ENCODE measurements around the gene CHRFAM7A.
A peak's percentile ranks its signal among the peaks of the same experiment; 100 is the strongest.
"Not testable (repeated sequence)": the region's sequence is repeated elsewhere in the genome, so short reads cannot be mapped to it uniquely, and the experiment has no call there.

CHRFAM7A gene

GRCh38 chr15:30386318-30386887 is 6.9 kb downstream of the CHRFAM7A start:
- not testable (repeated sequence) for H3K36me3 ChIP-seq (ENCODE audit: control insufficient read depth in 1 of 2, insufficient read depth in 2 of 2, low read depth in 1 of 2, low read length in 2 of 2); H3K4me2 ChIP-seq (ENCODE audit: low read length, poor library complexity, severe bottlenecking); H4K8ac ChIP-seq (ENCODE audit: low read length); H3K23ac ChIP-seq (ENCODE audit: low read length in 2 of 2); H3K9me3 ChIP-seq (ENCODE audit: control insufficient read depth, low read length); DNase-seq; H2BK12ac ChIP-seq (ENCODE audit: low read length in 2 of 2); H3K27me3 ChIP-seq (ENCODE audit: control insufficient read depth in 1 of 2, insufficient read depth in 1 of 2, low read length in 2 of 2); H2BK120ac ChIP-seq (ENCODE audit: low read depth, low read length); H3K27ac ChIP-seq (ENCODE audit: low read length, poor library complexity, severe bottlenecking); H2AFZ ChIP-seq (ENCODE audit: low read depth, low read length); H2AK5ac ChIP-seq (ENCODE audit: low read length, severe bottlenecking); H3K4me3 ChIP-seq (ENCODE audit: insufficient read depth in 1 of 2, low read depth in 1 of 2, low read length in 2 of 2); H3K9ac ChIP-seq (ENCODE audit: low read length); H3K4me1 ChIP-seq (ENCODE audit: control insufficient read depth, insufficient read depth, low read depth, low read length); H3K14ac ChIP-seq (ENCODE audit: low read length in 2 of 2); H3K18ac ChIP-seq (ENCODE audit: low read depth in 1 of 2, low read length in 2 of 2); H3K4ac ChIP-seq (ENCODE audit: low read depth in 1 of 2, low read length in 2 of 2); H3K79me1 ChIP-seq (replicated peaks; ENCODE audit: low read length, poor library complexity, severe bottlenecking); H2BK5ac ChIP-seq (ENCODE audit: low read depth, low read length, poor library complexity, severe bottlenecking); H4K91ac ChIP-seq (ENCODE audit: low read length); H2BK15ac ChIP-seq (ENCODE audit: low read depth, poor library complexity, severe bottlenecking)
- no CpG with 5 or more reads among the region's 6 CpGs for WGBS

GRCh38 chr15:30377082-30377413 is 16.3 kb downstream of the CHRFAM7A start:
- H3K4me2 ChIP-seq (ENCODE audit: low read length, poor library complexity, severe bottlenecking); H4K91ac ChIP-seq (ENCODE audit: low read length); H3K36me3 ChIP-seq (ENCODE audit: control insufficient read depth in 1 of 2, insufficient read depth in 2 of 2, low read depth in 1 of 2, low read length in 2 of 2); H3K4me3 ChIP-seq (ENCODE audit: insufficient read depth in 1 of 2, low read depth in 1 of 2, low read length in 2 of 2); H2AK5ac ChIP-seq (ENCODE audit: low read length, severe bottlenecking); H4K8ac ChIP-seq (ENCODE audit: low read length); H3K4me1 ChIP-seq (ENCODE audit: control insufficient read depth, insufficient read depth, low read depth, low read length); H2BK120ac ChIP-seq (ENCODE audit: low read depth, low read length); H2BK15ac ChIP-seq (ENCODE audit: low read depth, poor library complexity, severe bottlenecking); H2AFZ ChIP-seq (ENCODE audit: low read depth, low read length); H3K79me1 ChIP-seq (replicated peaks; ENCODE audit: low read length, poor library complexity, severe bottlenecking); H3K4ac ChIP-seq (ENCODE audit: low read depth in 1 of 2, low read length in 2 of 2); H3K23ac ChIP-seq (ENCODE audit: low read length in 2 of 2); H3K27ac ChIP-seq (ENCODE audit: low read length, poor library complexity, severe bottlenecking); H3K27me3 ChIP-seq (ENCODE audit: control insufficient read depth in 1 of 2, insufficient read depth in 1 of 2, low read length in 2 of 2); H2BK12ac ChIP-seq (ENCODE audit: low read length in 2 of 2); H3K9ac ChIP-seq (ENCODE audit: low read length); H3K9me3 ChIP-seq (ENCODE audit: control insufficient read depth, low read length); DNase-seq; H2BK5ac ChIP-seq (ENCODE audit: low read depth, low read length, poor library complexity, severe bottlenecking); H3K18ac ChIP-seq (ENCODE audit: low read depth in 1 of 2, low read length in 2 of 2); H3K14ac ChIP-seq (ENCODE audit: low read length in 2 of 2): not testable (repeated sequence)
- WGBS: no CpG with 5 or more reads among the region's 5 CpGs

GRCh38 chr15:30376375-30377081 is 16.8 kb downstream of the CHRFAM7A start:
- not testable (repeated sequence) for H2AFZ ChIP-seq (ENCODE audit: low read depth, low read length); H3K4me1 ChIP-seq (ENCODE audit: control insufficient read depth, insufficient read depth, low read depth, low read length)
- no CpG with 5 or more reads among the region's 17 CpGs for WGBS

DNA sequence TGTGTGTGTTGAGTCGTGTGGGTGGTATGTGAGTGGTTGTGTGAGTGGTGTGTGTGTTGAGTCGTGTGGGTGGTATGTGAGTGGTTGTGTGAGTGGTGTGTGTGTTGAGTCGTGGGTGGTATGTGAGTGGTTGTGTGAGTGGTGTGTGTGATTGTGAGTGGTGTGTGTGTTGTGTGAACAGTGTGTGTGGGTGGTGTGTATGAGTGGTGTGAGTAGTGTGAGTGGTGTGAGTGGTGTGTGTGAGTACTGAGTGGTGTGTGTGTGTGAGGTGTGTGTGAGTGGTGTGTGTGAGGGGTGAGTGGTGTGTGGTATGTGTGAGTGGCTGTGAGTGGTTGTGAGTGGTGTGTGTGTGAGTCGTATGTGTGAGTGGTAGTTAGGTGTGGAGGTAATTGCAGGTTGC is 17.5 kb downstream of the CHRFAM7A start:
- DNase-seq: peak; percentile 0
- H2AK5ac ChIP-seq (ENCODE audit: low read length, severe bottlenecking); H3K4me1 ChIP-seq (ENCODE audit: control insufficient read depth, insufficient read depth, low read depth, low read length); H2BK5ac ChIP-seq (ENCODE audit: low read depth, low read length, poor library complexity, severe bottlenecking); H3K4me3 ChIP-seq (ENCODE audit: insufficient read depth in 1 of 2, low read depth in 1 of 2, low read length in 2 of 2); H2BK120ac ChIP-seq (ENCODE audit: low read depth, low read length); H3K14ac ChIP-seq (ENCODE audit: low read length in 2 of 2); H2BK12ac ChIP-seq (ENCODE audit: low read length in 2 of 2); H2BK15ac ChIP-seq (ENCODE audit: low read depth, poor library complexity, severe bottlenecking); H3K36me3 ChIP-seq (ENCODE audit: control insufficient read depth in 1 of 2, insufficient read depth in 2 of 2, low read depth in 1 of 2, low read length in 2 of 2); H4K8ac ChIP-seq (ENCODE audit: low read length); H3K18ac ChIP-seq (ENCODE audit: low read depth in 1 of 2, low read length in 2 of 2); H2AFZ ChIP-seq (ENCODE audit: low read depth, low read length); H3K23ac ChIP-seq (ENCODE audit: low read length in 2 of 2); H3K9ac ChIP-seq (ENCODE audit: low read length); H3K9me3 ChIP-seq (ENCODE audit: control insufficient read depth, low read length); H3K27ac ChIP-seq (ENCODE audit: low read length, poor library complexity, severe bottlenecking); H3K4me2 ChIP-seq (ENCODE audit: low read length, poor library complexity, severe bottlenecking); H3K4ac ChIP-seq (ENCODE audit: low read depth in 1 of 2, low read length in 2 of 2); H3K27me3 ChIP-seq (ENCODE audit: control insufficient read depth in 1 of 2, insufficient read depth in 1 of 2, low read length in 2 of 2); H3K79me1 ChIP-seq (replicated peaks; ENCODE audit: low read length, poor library complexity, severe bottlenecking): not testable (repeated sequence)
- H4K91ac ChIP-seq (ENCODE audit: low read length): peak overlapping the region; percentile 34
- WGBS: 62% methylated on average over 2 of the region's 4 CpGs

More at GRCh38 chr15:30376375-30377081, 16.8 kb downstream of the CHRFAM7A start:
- not testable (repeated sequence) for H3K27me3 ChIP-seq (ENCODE audit: control insufficient read depth in 1 of 2, insufficient read depth in 1 of 2, low read length in 2 of 2); H3K27ac ChIP-seq (ENCODE audit: low read length, poor library complexity, severe bottlenecking); H2AK5ac ChIP-seq (ENCODE audit: low read length, severe bottlenecking); H2BK15ac ChIP-seq (ENCODE audit: low read depth, poor library complexity, severe bottlenecking); H3K36me3 ChIP-seq (ENCODE audit: control insufficient read depth in 1 of 2, insufficient read depth in 2 of 2, low read depth in 1 of 2, low read length in 2 of 2); H3K4me2 ChIP-seq (ENCODE audit: low read length, poor library complexity, severe bottlenecking); H4K8ac ChIP-seq (ENCODE audit: low read length); H3K9ac ChIP-seq (ENCODE audit: low read length); H3K4me3 ChIP-seq (ENCODE audit: insufficient read depth in 1 of 2, low read depth in 1 of 2, low read length in 2 of 2); H3K18ac ChIP-seq (ENCODE audit: low read depth in 1 of 2, low read length in 2 of 2); H4K91ac ChIP-seq (ENCODE audit: low read length); H2BK12ac ChIP-seq (ENCODE audit: low read length in 2 of 2); H3K14ac ChIP-seq (ENCODE audit: low read length in 2 of 2); H3K23ac ChIP-seq (ENCODE audit: low read length in 2 of 2); H3K9me3 ChIP-seq (ENCODE audit: control insufficient read depth, low read length); H3K79me1 ChIP-seq (replicated peaks; ENCODE audit: low read length, poor library complexity, severe bottlenecking); H2BK120ac ChIP-seq (ENCODE audit: low read depth, low read length); H2BK5ac ChIP-seq (ENCODE audit: low read depth, low read length, poor library complexity, severe bottlenecking); H3K4ac ChIP-seq (ENCODE audit: low read depth in 1 of 2, low read length in 2 of 2); DNase-seq

All from mesenchymal stem cell (in vitro differentiated cells and primary cell).